HG02763 (cell line): Measurements from ENCODE around the gene IL12RB2.

Experiments
- ATAC-seq: cut with Tn5 transposase; IDR thresholded peaks from one replicate; pipeline ENCODE4 v1.9.1; 2021; ENCODE audit warnings: mild to moderate bottlenecking, moderate library complexity; ENCODE audit not compliant: unreplicated experiment

Gene IL12RB2

DNA sequence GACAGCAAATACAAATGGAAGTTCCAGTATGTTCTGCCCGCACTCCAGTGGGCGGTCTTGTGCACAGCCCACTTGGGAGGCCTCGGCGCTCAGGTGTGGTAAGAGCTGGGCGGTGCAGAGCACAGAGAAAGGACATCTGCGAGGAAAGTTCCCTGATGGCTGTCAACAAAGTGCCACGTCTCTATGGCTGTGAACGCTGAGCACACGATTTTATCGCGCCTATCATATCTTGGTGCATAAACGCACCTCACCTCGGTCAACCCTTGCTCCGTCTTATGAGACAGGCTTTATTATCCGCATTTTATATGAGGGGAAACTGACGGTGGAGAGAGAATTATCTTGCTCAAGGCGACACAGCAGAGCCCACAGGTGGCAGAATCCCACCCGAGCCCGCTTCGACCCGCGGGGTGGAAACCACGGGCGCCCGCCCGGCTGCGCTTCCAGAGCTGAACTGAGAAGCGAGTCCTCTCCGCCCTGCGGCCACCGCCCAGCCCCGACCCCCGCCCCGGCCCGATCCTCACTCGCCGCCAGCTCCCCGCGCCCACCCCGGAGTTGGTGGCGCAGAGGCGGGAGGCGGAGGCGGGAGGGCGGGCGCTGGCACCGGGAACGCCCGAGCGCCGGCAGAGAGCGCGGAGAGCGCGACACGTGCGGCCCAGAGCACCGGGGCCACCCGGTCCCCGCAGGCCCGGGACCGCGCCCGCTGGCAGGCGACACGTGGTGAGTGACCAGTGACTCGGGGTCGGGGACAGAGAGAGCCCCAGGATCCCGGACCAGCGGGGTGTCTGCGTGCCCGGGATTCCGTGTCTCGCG is at the start of gene IL12RB2:
TSS of gene IL12RB2 (plus strand) at position 623 of the 810 bp plus-strand sequence. CDS start 12,496 bp downstream, outside the sequence.
- no peak for ATAC-seq

GRCh38 chr1:67261680-67262079 is 46.0 kb upstream of the IL12RB2 start:
- no peak for ATAC-seq

DNA sequence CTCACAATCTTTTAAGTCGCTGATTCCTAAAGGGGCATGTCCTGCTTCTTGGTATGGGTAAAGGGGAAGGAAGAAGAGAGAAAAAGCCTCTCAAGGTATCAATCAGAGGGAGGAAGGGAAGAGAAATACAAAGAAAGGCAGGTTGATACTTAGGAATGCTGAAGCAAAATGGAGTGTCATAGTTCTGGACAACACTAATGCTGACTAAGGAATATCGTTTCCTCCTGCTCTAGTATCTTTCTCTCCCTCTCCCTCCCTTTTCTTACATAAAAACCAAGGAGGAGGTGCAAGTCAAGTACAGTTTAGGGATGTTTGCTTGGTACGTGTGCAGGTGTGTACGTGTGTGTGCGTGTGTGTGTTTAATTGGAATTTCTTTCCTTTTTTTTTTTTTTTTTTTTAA is 44.9 kb upstream of the IL12RB2 start:
- no peak for ATAC-seq

DNA sequence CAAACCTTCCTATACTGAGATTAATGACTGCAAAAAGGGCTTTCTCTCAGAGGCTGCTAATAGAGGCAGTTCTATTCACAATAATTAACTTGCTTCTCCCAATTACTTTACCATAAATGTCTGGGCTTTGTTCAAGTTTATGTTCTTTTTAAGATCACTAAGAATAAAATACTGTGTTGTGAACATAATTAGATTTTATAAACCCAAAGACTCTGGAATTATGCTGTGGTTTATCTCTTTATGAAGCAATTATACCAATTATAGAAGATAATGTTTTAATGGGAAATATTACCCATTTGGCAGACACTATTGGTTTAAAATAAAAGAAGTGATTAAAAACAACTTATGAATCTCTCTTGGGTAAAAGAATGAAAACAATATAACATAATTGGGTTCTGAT is 43.5 kb upstream of the IL12RB2 start:
- no peak for ATAC-seq

DNA sequence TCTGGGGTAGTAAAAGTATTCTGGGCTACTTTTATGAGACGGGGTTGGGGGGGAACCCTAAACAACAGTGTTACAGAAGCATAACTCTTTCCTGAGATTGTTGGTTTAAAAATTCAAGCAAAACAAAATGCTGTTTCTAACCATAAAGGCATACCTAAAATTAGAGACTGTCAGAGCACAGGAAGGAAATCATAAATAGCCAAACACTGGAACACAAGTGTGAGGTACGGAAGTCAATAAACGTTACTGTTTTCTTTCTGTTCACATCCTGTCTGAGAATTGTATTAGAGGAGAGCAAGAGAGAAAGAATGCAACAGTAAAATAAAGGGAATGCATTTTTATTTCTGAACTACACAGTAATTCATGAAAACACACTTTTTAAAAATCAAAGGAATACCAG is 42.8 kb upstream of the IL12RB2 start:
- no peak for ATAC-seq

GRCh38 chr1:67269061-67269460 is 38.6 kb upstream of the IL12RB2 start:
- ATAC-seq = no peak

- ATAC-seq = no peak
These were observed 37.1 kb upstream of the IL12RB2 start for GRCh38 chr1:67270541-67270940.

- ATAC-seq = no peak
These were observed 34.1 kb upstream of the IL12RB2 start for GRCh38 chr1:67273591-67273990.

GRCh38 chr1:67274623-67275325 is 32.9 kb upstream of the IL12RB2 start:
- no peak for ATAC-seq

GRCh38 chr1:67280696-67281095 is 27.0 kb upstream of the IL12RB2 start:
- no peak for ATAC-seq

DNA sequence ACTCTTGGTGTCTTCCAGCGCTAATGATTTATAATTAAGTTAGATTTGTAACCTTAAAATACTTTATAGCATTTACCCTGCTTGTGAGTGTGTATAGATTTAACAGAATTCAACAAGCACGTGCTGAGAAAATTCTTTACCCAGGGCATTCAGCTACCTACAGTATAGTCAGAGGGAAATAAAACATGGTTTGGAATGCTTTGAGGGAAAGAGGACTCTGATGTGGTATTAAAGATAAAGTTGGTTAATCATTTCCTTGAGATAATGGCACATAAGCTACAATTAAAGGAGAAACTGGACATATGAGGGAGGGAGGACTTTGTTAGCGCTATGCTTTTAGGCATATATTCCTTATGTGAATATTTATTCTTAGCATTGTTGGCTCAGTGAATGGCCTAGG is 26.4 kb upstream of the IL12RB2 start:
- ATAC-seq = no peak

- peak; percentile 72 for ATAC-seq
These were observed 21.7 kb upstream of the IL12RB2 start for GRCh38 chr1:67285780-67286488.

DNA sequence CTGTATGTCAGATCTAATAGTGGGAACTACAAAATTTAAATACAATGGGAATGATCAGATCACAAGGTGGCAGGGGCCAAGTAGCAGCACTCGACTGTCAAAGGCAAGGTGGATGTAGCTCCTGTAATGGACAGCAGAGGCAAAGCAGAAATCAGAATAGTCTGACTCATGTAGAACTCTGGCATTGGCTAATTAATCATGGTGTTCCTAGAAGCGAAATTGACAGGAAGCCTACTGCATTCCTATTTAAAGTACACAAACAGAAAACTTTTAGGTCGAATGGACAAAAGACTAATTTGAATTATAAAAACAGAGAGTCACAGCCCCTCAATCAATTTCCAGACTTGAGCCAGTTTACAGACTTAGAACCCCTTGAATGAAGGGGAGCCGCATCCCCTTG is 17.4 kb upstream of the IL12RB2 start:
- no peak for ATAC-seq

DNA sequence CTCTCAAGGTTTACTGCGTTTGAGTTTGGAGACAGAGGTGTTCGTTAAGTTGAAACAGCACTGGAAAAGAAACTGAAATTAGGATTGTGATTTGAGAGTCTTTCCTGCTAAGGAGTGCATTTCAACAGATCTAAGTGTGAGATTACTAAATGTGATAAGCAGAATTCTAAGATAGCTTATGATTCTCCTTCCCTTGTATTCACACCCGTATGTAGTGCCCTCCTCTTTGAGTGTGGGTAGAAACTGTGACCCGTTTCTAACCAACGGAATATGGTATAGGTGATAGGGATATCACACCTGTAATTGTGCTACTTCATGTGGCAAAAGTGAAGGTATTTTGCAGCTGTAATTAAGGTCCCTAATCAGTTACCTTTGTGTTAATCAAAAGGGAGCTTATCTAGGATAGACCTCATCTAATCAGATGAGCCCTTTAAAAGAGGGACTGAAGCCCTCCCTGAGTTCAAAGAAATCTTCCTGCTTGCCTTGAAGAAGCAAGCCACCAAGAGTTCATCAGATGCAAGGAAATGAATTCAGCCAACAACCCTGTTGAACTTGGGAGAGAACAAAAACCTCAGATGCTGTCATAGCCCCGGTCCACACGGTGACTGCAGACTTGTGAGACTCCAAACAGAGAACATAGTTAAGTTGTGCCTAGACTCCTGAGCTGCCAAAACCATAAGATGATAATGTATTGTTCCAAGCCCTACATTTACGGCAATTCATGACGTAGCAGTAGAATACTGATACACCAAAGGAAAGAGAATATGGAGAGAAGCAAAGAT is 12.6 kb upstream of the IL12RB2 start:
- no peak for ATAC-seq

GRCh38 chr1:67298762-67299161 is 8.9 kb upstream of the IL12RB2 start:
- no peak for ATAC-seq

DNA sequence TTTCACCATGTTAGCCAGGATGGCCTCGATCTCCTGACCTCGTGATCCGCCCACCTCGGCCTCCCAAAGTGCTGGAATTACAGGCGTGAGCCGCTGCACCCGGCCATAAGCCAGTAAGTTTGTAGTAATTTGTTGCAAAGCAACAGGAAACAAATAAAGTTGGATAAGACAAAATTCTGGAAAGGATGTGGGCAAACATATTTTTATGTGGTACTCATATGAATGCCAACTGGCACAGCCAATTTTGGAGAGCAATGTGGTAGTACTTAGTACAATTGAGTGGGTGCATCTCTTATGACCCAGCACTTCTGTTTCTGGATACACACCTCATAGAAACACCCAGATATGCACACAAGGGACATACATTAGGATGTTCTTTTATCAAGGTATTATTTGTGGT is 8.4 kb upstream of the IL12RB2 start:
- no peak for ATAC-seq

- ATAC-seq = no peak
These were observed 7.1 kb upstream of the IL12RB2 start for GRCh38 chr1:67300561-67300960.

DNA sequence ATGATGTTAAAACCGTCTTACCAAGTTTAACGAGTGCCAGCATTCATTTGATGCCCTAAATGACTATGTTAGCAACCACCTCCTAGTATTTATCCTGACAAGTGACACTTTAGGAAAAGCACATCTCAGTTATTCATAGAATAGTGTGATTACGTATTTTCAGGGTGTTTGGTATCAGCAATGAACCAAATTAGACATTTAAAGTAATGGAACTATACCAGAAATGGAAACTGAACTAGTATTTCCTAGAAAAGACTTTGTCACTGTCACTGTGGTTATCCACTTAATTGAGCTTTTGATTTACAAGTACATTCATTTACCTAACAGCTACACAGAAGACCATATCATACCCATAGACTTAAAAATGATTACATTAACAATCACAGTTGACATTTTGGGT is 3.6 kb upstream of the IL12RB2 start:
- ATAC-seq = no peak

- ATAC-seq = no peak
These were observed 1.1 kb upstream of the IL12RB2 start for GRCh38 chr1:67306547-67306946.

DNA sequence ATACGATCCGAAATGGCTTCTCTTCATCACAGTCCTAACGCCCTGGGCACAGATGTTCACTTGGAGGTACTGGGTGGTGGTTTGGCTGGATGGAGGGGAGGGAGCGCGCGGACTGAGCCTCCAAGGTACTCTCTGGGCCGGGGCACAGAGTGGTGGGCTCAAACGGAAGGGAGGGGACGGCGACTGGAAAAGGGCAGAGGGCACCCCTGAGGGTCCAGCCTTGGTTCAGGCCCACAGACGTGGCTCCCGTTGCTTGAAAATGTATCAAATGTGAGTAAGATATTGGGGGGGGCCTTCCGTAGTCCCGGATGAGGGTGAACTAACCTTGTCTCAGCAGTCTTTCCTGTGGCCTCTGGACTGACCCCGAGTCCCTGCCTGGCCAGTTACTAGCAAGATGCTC is 463 bp downstream of the IL12RB2 start:
- no peak for ATAC-seq

GRCh38 chr1:67312615-67313014 is 4.9 kb downstream of the IL12RB2 start:
- ATAC-seq = no peak
